ENCODE results near the gene YAF2.

- TF ChIP-seq, protein P1, sequence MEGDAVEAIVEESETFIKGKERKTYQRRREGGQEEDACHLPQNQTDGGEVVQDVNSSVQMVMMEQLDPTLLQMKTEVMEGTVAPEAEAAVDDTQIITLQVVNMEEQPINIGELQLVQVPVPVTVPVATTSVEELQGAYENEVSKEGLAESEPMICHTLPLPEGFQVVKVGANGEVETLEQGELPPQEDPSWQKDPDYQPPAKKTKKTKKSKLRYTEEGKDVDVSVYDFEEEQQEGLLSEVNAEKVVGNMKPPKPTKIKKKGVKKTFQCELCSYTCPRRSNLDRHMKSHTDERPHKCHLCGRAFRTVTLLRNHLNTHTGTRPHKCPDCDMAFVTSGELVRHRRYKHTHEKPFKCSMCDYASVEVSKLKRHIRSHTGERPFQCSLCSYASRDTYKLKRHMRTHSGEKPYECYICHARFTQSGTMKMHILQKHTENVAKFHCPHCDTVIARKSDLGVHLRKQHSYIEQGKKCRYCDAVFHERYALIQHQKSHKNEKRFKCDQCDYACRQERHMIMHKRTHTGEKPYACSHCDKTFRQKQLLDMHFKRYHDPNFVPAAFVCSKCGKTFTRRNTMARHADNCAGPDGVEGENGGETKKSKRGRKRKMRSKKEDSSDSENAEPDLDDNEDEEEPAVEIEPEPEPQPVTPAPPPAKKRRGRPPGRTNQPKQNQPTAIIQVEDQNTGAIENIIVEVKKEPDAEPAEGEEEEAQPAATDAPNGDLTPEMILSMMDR (conservative IDR thresholded peaks at IDR 0.05) = peak; percentile 68
- peak; percentile 94 for TF ChIP-seq ZFX (IDR thresholded peaks at IDR 0.05)
Measured at GRCh38 chr12:42237052-42237852, 796 bp downstream of the YAF2 start.
